SK-N-SH treated with all-trans-retinoic acid at 6 μM for 48 hours (cell line): ENCODE results near the gene CORO7.
A peak's percentile ranks its signal among the peaks of the same experiment; 100 is the strongest.

ENCODE experiments used
- ATAC-seq: fragments of 200-7000 bp; cut with Tn5 transposase; 3 replicates; pipeline ENCODE4 v1.9.1; 2020; ENCODE audit warnings: mild to moderate bottlenecking, moderate library complexity
- CSDC2 ChIP-seq: fragments of 250-450 bp; sonication (Bioruptor Pico); IDR thresholded peaks from 2 replicates; pipeline ENCODE4 v1.5.0; 2020; ENCODE audit warnings: mild to moderate bottlenecking, moderate library complexity
- CSRNP3 ChIP-seq: fragments of 250-450 bp; sonication (Bioruptor Pico); IDR thresholded peaks from 2 replicates; pipeline ENCODE4 v1.5.1; 2021; ENCODE audit warnings: mild to moderate bottlenecking, moderate library complexity
- ESRRG ChIP-seq: fragments of 250-450 bp; sonication (Bioruptor Pico); IDR thresholded peaks from 2 replicates; pipeline ENCODE4 v1.6.1; 2021; ENCODE audit warnings: mild to moderate bottlenecking
- ISL1 ChIP-seq: fragments of 250-450 bp; sonication (Bioruptor Pico); IDR thresholded peaks from 2 replicates; pipeline ENCODE4 v2.1.2; 2022; ENCODE audit warnings: mild to moderate bottlenecking, moderate library complexity
- OSR1 ChIP-seq: fragments of 250-450 bp; sonication (Bioruptor Pico); IDR thresholded peaks from 2 replicates; pipeline ENCODE4 v1.8.0; 2022; ENCODE audit warnings: moderate library complexity, mild to moderate bottlenecking, inconsistent platforms
- PATZ1 ChIP-seq: fragments of 250-450 bp; sonication (Bioruptor Pico); IDR thresholded peaks from 2 replicates; pipeline ENCODE4 v1.8.0; 2020; ENCODE audit warnings: mild to moderate bottlenecking, moderate library complexity, borderline replicate concordance
- PPARA ChIP-seq: fragments of 250-450 bp; sonication (Bioruptor Pico); IDR thresholded peaks from 2 replicates; pipeline ENCODE4 v1.5.0; 2020; ENCODE audit warnings: mild to moderate bottlenecking, borderline replicate concordance
- RARB ChIP-seq: fragments of 250-450 bp; sonication (Bioruptor Pico); IDR thresholded peaks from 2 replicates; pipeline ENCODE4 v1.8.0; 2021; ENCODE audit warnings: mild to moderate bottlenecking, moderate library complexity
- SNAI2 ChIP-seq: fragments of 250-450 bp; sonication (Bioruptor Pico); IDR thresholded peaks from 2 replicates; pipeline ENCODE4 v1.5.0; 2020; ENCODE audit warnings: mild to moderate bottlenecking, moderate library complexity
- TOX ChIP-seq: fragments of 250-450 bp; sonication (Bioruptor Pico); IDR thresholded peaks from 2 replicates; pipeline ENCODE4 v1.8.0; 2021; ENCODE audit warnings: mild to moderate bottlenecking, moderate library complexity, borderline replicate concordance
- ZC3H10 ChIP-seq: fragments of 250-450 bp; sonication (Bioruptor Pico); IDR thresholded peaks from 2 replicates; pipeline ENCODE4 v1.5.1; 2021; ENCODE audit warnings: mild to moderate bottlenecking, moderate library complexity
- ZFP30 ChIP-seq: fragments of 450-650 bp; formaldehyde crosslinking; IDR thresholded peaks from 2 replicates; pipeline ENCODE4 v1.5.0; 2022; ENCODE audit warnings: mild to moderate bottlenecking, moderate library complexity
- ZNF70 ChIP-seq: fragments of 450-650 bp; formaldehyde crosslinking; IDR thresholded peaks from 2 replicates; pipeline ENCODE4 v1.5.0; 2020; ENCODE audit warnings: mild to moderate bottlenecking, moderate library complexity
- ZNF8 ChIP-seq: fragments of 450-650 bp; formaldehyde crosslinking; IDR thresholded peaks from 2 replicates; pipeline ENCODE4 v1.5.0; 2020; ENCODE audit warnings: mild to moderate bottlenecking, moderate library complexity
- TF ChIP-seq, protein P1 (sequence below): fragments of 250-450 bp; sonication (Bioruptor Pico); IDR thresholded peaks from 2 replicates; pipeline ENCODE4 v1.5.0; 2020; ENCODE audit warnings: mild to moderate bottlenecking, moderate library complexity
- TF ChIP-seq, protein P2 (sequence below): fragments of 250-450 bp; sonication (Bioruptor Pico); IDR thresholded peaks from 2 replicates; pipeline ENCODE4 v1.5.1; 2020; ENCODE audit warnings: low read depth, mild to moderate bottlenecking, moderate library complexity
- TF ChIP-seq, protein P3 (sequence below): fragments of 250-450 bp; sonication (Bioruptor Pico); IDR thresholded peaks from 2 replicates; pipeline ENCODE4 v1.8.0; 2021; ENCODE audit warnings: low read depth, mild to moderate bottlenecking, moderate library complexity, borderline replicate concordance

Gene CORO7

DNA sequence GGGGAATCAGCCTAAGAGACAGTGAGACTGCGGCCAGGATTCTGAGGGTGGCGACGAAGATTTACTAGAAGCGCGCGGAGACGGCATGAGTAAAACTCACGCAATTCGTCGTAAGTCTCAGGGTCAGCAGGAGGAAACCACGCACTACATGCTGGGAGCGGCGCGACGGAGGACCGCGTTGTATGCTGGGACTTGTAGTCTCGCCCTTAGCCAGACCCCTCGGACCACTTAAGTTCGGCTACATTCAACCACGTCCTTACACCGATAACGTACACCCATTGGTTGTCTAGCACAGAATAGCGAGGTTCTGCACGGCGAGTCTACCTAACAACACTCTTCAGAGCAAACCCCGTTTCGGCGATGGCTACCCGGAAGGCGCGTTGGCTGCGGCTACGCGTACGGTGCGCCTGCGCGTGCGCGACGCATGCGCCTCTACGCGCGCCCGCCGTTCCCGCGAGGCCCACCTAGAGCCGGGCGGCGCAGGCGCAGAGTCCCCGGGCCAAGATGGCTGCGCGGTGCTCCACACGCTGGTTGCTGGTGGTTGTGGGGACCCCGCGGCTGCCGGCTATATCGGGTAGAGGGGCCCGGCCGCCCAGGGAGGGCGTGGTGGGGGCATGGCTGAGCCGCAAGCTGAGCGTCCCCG, 9.1 kb upstream of the CORO7 start, which contains the start of gene DNAJA3:
TSS of gene DNAJA3 (plus strand) at position 491 of the 643 bp plus-strand sequence. CDS start at position 505, 14 bp downstream.
- no peak for TF ChIP-seq ZNF70 (CRISPR knock-in tag)
- TF ChIP-seq, protein P1, sequence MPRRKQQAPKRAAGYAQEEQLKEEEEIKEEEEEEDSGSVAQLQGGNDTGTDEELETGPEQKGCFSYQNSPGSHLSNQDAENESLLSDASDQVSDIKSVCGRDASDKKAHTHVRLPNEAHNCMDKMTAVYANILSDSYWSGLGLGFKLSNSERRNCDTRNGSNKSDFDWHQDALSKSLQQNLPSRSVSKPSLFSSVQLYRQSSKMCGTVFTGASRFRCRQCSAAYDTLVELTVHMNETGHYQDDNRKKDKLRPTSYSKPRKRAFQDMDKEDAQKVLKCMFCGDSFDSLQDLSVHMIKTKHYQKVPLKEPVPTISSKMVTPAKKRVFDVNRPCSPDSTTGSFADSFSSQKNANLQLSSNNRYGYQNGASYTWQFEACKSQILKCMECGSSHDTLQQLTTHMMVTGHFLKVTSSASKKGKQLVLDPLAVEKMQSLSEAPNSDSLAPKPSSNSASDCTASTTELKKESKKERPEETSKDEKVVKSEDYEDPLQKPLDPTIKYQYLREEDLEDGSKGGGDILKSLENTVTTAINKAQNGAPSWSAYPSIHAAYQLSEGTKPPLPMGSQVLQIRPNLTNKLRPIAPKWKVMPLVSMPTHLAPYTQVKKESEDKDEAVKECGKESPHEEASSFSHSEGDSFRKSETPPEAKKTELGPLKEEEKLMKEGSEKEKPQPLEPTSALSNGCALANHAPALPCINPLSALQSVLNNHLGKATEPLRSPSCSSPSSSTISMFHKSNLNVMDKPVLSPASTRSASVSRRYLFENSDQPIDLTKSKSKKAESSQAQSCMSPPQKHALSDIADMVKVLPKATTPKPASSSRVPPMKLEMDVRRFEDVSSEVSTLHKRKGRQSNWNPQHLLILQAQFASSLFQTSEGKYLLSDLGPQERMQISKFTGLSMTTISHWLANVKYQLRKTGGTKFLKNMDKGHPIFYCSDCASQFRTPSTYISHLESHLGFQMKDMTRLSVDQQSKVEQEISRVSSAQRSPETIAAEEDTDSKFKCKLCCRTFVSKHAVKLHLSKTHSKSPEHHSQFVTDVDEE: 0 out of 2 replicates have a peak, but pooled peaks have one; percentile 43
- peak; percentile 97 for ATAC-seq

GRCh38 chr16:4420505-4421105, 4.2 kb upstream of the CORO7 start:
- ATAC-seq: no peak
- TF ChIP-seq, protein P1: no peak
- TF ChIP-seq ESRRG (CRISPR knock-in tag) (no peak), PATZ1 (CRISPR knock-in tag) (no peak), SNAI2 (CRISPR knock-in tag) (no peak), OSR1 (CRISPR knock-in tag) (no peak), PPARA (CRISPR knock-in tag) (no peak), ISL1 (CRISPR knock-in tag) (no peak), TOX (CRISPR knock-in tag) (no peak)

DNA sequence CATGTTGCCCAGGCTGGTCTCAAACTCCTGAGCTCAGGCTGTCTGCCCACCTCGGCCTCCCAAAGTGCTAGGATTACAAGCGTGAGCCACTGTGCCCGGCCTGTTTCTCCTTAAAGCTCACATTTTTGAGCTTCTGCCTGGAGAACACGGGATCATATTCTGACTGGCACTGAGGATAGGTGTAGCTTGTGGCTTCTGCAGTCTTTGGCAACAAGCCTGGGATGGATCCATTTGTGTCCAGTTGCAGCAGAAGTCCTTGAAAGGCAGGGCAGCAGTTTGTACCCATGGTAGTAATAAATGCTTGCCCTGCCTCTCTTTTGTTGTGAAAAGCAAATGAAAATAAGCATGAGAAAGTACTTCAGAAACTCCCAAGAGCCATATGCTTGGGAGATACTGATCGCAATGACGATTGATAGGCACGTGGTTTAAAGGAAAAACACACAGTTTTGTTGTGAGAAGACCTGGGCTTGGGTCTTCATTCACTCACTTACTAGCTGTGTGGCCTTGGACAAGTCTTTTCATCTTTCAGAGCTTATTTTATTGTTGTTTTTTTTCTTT, 3.1 kb upstream of the CORO7 start:
- no peak for ATAC-seq
- no peak for TF ChIP-seq RARB (CRISPR knock-in tag)
- TF ChIP-seq ZC3H10: no peak
- TF ChIP-seq PPARA (CRISPR knock-in tag): no peak
- TF ChIP-seq, protein P2, sequence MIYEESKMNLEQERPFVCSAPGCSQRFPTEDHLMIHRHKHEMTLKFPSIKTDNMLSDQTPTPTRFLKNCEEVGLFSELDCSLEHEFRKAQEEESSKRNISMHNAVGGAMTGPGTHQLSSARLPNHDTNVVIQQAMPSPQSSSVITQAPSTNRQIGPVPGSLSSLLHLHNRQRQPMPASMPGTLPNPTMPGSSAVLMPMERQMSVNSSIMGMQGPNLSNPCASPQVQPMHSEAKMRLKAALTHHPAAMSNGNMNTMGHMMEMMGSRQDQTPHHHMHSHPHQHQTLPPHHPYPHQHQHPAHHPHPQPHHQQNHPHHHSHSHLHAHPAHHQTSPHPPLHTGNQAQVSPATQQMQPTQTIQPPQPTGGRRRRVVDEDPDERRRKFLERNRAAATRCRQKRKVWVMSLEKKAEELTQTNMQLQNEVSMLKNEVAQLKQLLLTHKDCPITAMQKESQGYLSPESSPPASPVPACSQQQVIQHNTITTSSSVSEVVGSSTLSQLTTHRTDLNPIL (CRISPR knock-in tag): no peak
- TF ChIP-seq CSDC2 (CRISPR knock-in tag): no peak
- TF ChIP-seq, protein P3, sequence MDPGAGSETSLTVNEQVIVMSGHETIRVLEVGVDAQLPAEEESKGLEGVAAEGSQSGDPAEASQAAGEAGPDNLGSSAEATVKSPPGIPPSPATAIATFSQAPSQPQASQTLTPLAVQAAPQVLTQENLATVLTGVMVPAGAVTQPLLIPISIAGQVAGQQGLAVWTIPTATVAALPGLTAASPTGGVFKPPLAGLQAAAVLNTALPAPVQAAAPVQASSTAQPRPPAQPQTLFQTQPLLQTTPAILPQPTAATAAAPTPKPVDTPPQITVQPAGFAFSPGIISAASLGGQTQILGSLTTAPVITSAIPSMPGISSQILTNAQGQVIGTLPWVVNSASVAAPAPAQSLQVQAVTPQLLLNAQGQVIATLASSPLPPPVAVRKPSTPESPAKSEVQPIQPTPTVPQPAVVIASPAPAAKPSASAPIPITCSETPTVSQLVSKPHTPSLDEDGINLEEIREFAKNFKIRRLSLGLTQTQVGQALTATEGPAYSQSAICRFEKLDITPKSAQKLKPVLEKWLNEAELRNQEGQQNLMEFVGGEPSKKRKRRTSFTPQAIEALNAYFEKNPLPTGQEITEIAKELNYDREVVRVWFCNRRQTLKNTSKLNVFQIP (CRISPR knock-in tag): no peak
- no peak for TF ChIP-seq PATZ1 (CRISPR knock-in tag)
- no peak for TF ChIP-seq ZFP30
- no peak for TF ChIP-seq ESRRG (CRISPR knock-in tag)
- TF ChIP-seq CSRNP3 (CRISPR knock-in tag): no peak
- TF ChIP-seq SNAI2 (CRISPR knock-in tag): no peak
- TF ChIP-seq OSR1 (CRISPR knock-in tag): no peak
- no peak for TF ChIP-seq ZNF70 (CRISPR knock-in tag)
- TF ChIP-seq TOX (CRISPR knock-in tag): no peak
- no peak for TF ChIP-seq ZNF8 (CRISPR knock-in tag)
- TF ChIP-seq, protein P1: no peak
